Measurements from ENCODE around the gene ACOXL. TPM values are rescaled to one million over a fixed set of nuclear protein-coding genes. Genes with fewer than 3 reads are reported as not detected.

ACOXL gene
- total and polyA plus RNA-seq, 9 of the 15 experiments (the other 6 are each of a cell fraction or from before 2014, with no cell fraction given), result 0.31 to 0.56 TPM; not detected in 7

DNA sequence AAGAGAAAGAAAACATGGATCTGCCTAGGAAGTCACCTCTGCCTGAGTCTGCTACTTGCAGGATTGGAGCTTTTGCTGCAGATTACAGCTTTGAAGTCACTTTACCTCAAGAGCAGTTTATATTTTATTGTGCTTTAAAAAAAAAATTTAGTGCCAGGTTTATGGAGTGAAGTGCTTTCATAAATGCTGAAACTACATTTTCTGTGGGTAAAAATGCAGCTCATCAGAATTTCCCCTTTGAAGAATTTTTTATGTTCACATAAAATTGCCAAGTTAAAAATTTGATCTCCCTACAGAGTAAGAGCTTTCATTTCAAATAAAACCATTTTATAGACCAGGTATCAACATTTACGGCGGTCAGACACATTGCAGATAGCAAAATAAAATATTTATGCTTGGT, 413.6 kb downstream of the ACOXL start:
- in situ Hi-C loops (cut with MboI), result no loop called here
- ChIA-PET CTCF (ENCODE audit: low intra/inter-chr PET ratio) (no interaction called here), POLR2A (interaction anchor here (1.4 kb wide), 1 partner anchor 16 kb away, joined by 3 read pairs; no protein-coding TSS in a partner anchor)
- H3K9me1 ChIP-seq (ENCODE audit: control insufficient read depth, insufficient read depth, low read length), result no peaks in the 10 kb centered on the region
- TF ChIP-seq PML (IDR thresholded peaks at IDR 0.05; ENCODE audit: low read length) (no peak), ZNF316 (IDR thresholded peaks at IDR 0.05) (peak; percentile 17; the same call in 1 of the 2 replicates)
- no peak overlapping the region for H3K4me3 ChIP-seq
- no peaks in the 10 kb centered on the region; the same call in 1 of the 2 replicates for H4K20me1 ChIP-seq (replicated peaks; ENCODE audit: control insufficient read depth, insufficient read depth, low read length)
- no peaks in the 10 kb centered on the region for H3K9me3 ChIP-seq (replicated peaks; ENCODE audit: control insufficient read depth, insufficient read depth, low read depth, low read length)
- no peak overlapping the region for H3K4me2 ChIP-seq (ENCODE audit: insufficient read depth, low read length)
- intact Hi-C loops (cut with micrococcal nuclease), result no loop called here
- no TSS peak for BruUV-seq (replicated peaks)
- H2AFZ ChIP-seq (ENCODE audit: low read depth, low read length), result no peak overlapping the region
- H3K4me1 ChIP-seq (replicated peaks in 1 of 2; ENCODE audit: control insufficient read depth in 2 of 2, insufficient read depth in 2 of 2, low read length in 2 of 2), result peaks cover 3 to 24% of the 10 kb centered on the region in 2 experiments; a peak in 4 of 5 replicates
- H3K27me3 ChIP-seq (ENCODE audit: control insufficient read depth in 2 of 2, insufficient read depth in 2 of 2, low read length in 2 of 2), result no peaks in the 10 kb centered on the region
- no peak overlapping the region for H3K9ac ChIP-seq (ENCODE audit: insufficient read depth in 1 of 2, low read depth in 2 of 2, low read length in 2 of 2)
- peaks cover 53% of the 10 kb centered on the region; the same call in 2 of the 3 replicates for H3K36me3 ChIP-seq (ENCODE audit: control insufficient read depth, insufficient read depth, low read length)
- H3K79me2 ChIP-seq (ENCODE audit: control insufficient read depth, insufficient read depth, low read length), result peaks cover 19% of the 10 kb centered on the region; the same call in 2 of the 3 replicates
- FAIRE-seq (no peak), DNase-seq (ENCODE audit: extremely low read depth in 1 of 4, low spot score in 3 of 4) (no peak), ATAC-seq (no peak)
- WGBS (ENCODE audit: insufficient coverage, low coverage, missing lambda C conversion rate), result 95% methylated on average over 2 of the region's 2 CpGs
- H3K27ac ChIP-seq (ENCODE audit: extremely low read depth, low read depth, low read length), result no peak overlapping the region

DNA sequence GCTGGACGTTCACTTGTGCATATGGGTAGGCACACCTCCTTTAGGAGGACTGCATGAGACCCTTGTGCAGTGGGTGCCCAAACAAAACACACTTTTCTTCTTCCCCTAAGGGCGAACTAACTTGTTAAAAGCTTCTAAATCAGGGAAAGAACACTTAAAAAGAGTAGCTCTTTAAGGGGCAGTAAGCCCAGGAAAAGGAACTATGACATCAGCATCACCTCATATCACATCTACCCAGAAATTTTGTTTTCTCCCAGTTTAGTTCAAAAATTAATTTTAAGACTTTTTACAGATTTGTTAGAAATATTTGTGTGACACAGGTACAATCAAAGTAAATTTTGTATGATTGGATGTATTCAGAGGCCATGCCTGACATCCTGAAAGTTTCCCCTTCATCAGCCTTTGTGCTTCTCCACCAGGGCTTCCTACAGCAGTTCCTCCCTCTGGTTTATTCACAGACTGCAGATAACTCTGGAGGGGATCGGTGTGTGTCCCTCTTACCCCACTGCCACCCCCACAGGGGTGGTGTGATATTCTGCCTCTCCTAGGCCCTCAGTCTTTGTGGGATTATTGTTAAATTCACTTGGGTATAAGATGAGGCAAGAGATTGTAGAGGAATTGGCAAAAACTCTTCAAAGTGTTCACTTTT, 416.0 kb downstream of the ACOXL start:
- no peaks in the 10 kb centered on the region for H3K9me1 ChIP-seq (ENCODE audit: control insufficient read depth, insufficient read depth, low read length)
- peak overlapping the region; percentile 75 for H3K27ac ChIP-seq (ENCODE audit: extremely low read depth, low read depth, low read length)
- ATAC-seq, result peak; percentile 88
- peak overlapping the region in 1 of 2 experiments; percentile 70; a peak in 3 of 4 replicates for H3K9ac ChIP-seq (ENCODE audit: insufficient read depth in 1 of 2, low read depth in 2 of 2, low read length in 2 of 2)
- no peaks in the 10 kb centered on the region for H4K20me1 ChIP-seq (replicated peaks; ENCODE audit: control insufficient read depth, insufficient read depth, low read length)
- no peaks in the 10 kb centered on the region for H3K27me3 ChIP-seq (ENCODE audit: control insufficient read depth in 2 of 2, insufficient read depth in 2 of 2, low read length in 2 of 2)
- peaks cover 18% of the 10 kb centered on the region; the same call in 2 of the 3 replicates for H3K79me2 ChIP-seq (ENCODE audit: control insufficient read depth, insufficient read depth, low read length)
- H3K4me2 ChIP-seq (ENCODE audit: insufficient read depth, low read length), result peak overlapping the region; percentile 45
- 6% methylated on average over 3 of the region's 3 CpGs for WGBS (ENCODE audit: insufficient coverage, low coverage, missing lambda C conversion rate)
- ChIA-PET POLR2A (interaction anchor here (2.0 kb wide), 1 partner anchor 9 kb away, joined by 4 read pairs; no protein-coding TSS in a partner anchor), CTCF (ENCODE audit: low intra/inter-chr PET ratio) (no interaction called here)
- intact Hi-C loops (cut with micrococcal nuclease), result no loop called here
- BruUV-seq (replicated peaks), result no TSS peak
- peaks cover 3 to 24% of the 10 kb centered on the region in 2 experiments; a peak in 4 of 5 replicates for H3K4me1 ChIP-seq (replicated peaks in 1 of 2; ENCODE audit: control insufficient read depth in 2 of 2, insufficient read depth in 2 of 2, low read length in 2 of 2)
- in situ Hi-C loops (cut with MboI), result no loop called here
- H3K4me3 ChIP-seq, result no peak overlapping the region
- no peak for FAIRE-seq
- peak; percentile 26 to 66 (median 40) for DNase-seq (ENCODE audit: extremely low read depth in 1 of 4, low spot score in 3 of 4)
- peak overlapping the region; percentile 86 for H2AFZ ChIP-seq (ENCODE audit: low read depth, low read length)
- peaks cover 61% of the 10 kb centered on the region; the same call in 2 of the 3 replicates for H3K36me3 ChIP-seq (ENCODE audit: control insufficient read depth, insufficient read depth, low read length)
- no peaks in the 10 kb centered on the region for H3K9me3 ChIP-seq (replicated peaks; ENCODE audit: control insufficient read depth, insufficient read depth, low read depth, low read length)
- peak; percentile 17 for TF ChIP-seq TBP (optimal IDR thresholded peaks at IDR 0.05; ENCODE audit: low read depth, low read length)
- 0 out of 2 replicates have a peak, but pooled peaks have one; percentile 13 for TF ChIP-seq ATF7 (IDR thresholded peaks at IDR 0.05)
- TF ChIP-seq TBL1XR1 (IDR thresholded peaks at IDR 0.05; ENCODE audit: low read length in 2 of 2), result 0 out of 4 replicates have a peak, but pooled peaks of 1 of the 2 experiments have one; percentile 7
- peak; percentile 83 for TF ChIP-seq SPI1 (IDR thresholded peaks at IDR 0.05; ENCODE audit: borderline replicate concordance, low read depth, low read length)
- TF ChIP-seq ARID2 (IDR thresholded peaks at IDR 0.05), result no peak
- peak; percentile 54; the same call in 1 of the 2 replicates for TF ChIP-seq CREB1 (IDR thresholded peaks at IDR 0.05)
- no peak for TF ChIP-seq CREB1 (CRISPR knock-in tag; IDR thresholded peaks at IDR 0.05)
- peak; percentile 38; the same call in 1 of the 2 replicates for TF ChIP-seq EGR1 (conservative IDR thresholded peaks at IDR 0.05)
- TF ChIP-seq, protein P1, sequence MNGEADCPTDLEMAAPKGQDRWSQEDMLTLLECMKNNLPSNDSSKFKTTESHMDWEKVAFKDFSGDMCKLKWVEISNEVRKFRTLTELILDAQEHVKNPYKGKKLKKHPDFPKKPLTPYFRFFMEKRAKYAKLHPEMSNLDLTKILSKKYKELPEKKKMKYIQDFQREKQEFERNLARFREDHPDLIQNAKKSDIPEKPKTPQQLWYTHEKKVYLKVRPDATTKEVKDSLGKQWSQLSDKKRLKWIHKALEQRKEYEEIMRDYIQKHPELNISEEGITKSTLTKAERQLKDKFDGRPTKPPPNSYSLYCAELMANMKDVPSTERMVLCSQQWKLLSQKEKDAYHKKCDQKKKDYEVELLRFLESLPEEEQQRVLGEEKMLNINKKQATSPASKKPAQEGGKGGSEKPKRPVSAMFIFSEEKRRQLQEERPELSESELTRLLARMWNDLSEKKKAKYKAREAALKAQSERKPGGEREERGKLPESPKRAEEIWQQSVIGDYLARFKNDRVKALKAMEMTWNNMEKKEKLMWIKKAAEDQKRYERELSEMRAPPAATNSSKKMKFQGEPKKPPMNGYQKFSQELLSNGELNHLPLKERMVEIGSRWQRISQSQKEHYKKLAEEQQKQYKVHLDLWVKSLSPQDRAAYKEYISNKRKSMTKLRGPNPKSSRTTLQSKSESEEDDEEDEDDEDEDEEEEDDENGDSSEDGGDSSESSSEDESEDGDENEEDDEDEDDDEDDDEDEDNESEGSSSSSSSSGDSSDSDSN (IDR thresholded peaks at IDR 0.05; ENCODE audit: borderline replicate concordance in 1 of 2, low read depth in 2 of 2, low read length in 2 of 2), result 0 out of 4 replicates have a peak, but pooled peaks of 1 of the 2 experiments have one; percentile 54
- TF ChIP-seq ZNF23 (CRISPR knock-in tag; IDR thresholded peaks at IDR 0.05), result no peak
- TF ChIP-seq ZNF324 (CRISPR knock-in tag; IDR thresholded peaks at IDR 0.05), result no peak
- no peak for TF ChIP-seq ATF1 (CRISPR knock-in tag; IDR thresholded peaks at IDR 0.05)
- TF ChIP-seq ATF1 (tag; IDR thresholded peaks at IDR 0.05), result peak; percentile 45

Measured in K562 (cell line).